GM21390 (cell line): ENCODE results near the gene DTNBP1.

ENCODE experiments used
- ATAC-seq: cut with Tn5 transposase; IDR thresholded peaks from one replicate; pipeline ENCODE4 v1.9.1; 2021; ENCODE audit not compliant: unreplicated experiment

The DTNBP1 gene

GRCh38 chr6:15626878-15627674 lies 35.8 kb downstream of the DTNBP1 start:
- no peak for ATAC-seq

GRCh38 chr6:15626160-15626559 lies 36.7 kb downstream of the DTNBP1 start:
- ATAC-seq = no peak

- ATAC-seq = no peak
These were observed 39.3 kb downstream of the DTNBP1 start for GRCh38 chr6:15623276-15624116.

GRCh38 chr6:15622045-15622740 lies 40.6 kb downstream of the DTNBP1 start:
- no peak for ATAC-seq

- ATAC-seq = peak; percentile 96
These were observed 41.4 kb downstream of the DTNBP1 start for GRCh38 chr6:15621203-15622044.

GRCh38 chr6:15620611-15621010 lies 42.2 kb downstream of the DTNBP1 start:
- no peak for ATAC-seq

- no peak for ATAC-seq
These were observed 43.5 kb downstream of the DTNBP1 start for GRCh38 chr6:15619330-15619729.

- ATAC-seq = no peak
These were observed 44.1 kb downstream of the DTNBP1 start for GRCh38 chr6:15618685-15619084.

- no peak for ATAC-seq
These were observed 46.6 kb downstream of the DTNBP1 start for GRCh38 chr6:15616261-15616660.

GRCh38 chr6:15615802-15616201 lies 47.0 kb downstream of the DTNBP1 start:
- peak; percentile 58 for ATAC-seq

- ATAC-seq = no peak
These were observed 48.6 kb downstream of the DTNBP1 start for GRCh38 chr6:15614277-15614676.

GRCh38 chr6:15608396-15608795 lies 54.4 kb downstream of the DTNBP1 start:
- no peak for ATAC-seq

- no peak for ATAC-seq
These were observed 55.2 kb downstream of the DTNBP1 start for GRCh38 chr6:15607603-15608002.

- ATAC-seq = no peak
These were observed 56.5 kb downstream of the DTNBP1 start for GRCh38 chr6:15606347-15606746.

GRCh38 chr6:15604843-15605242 lies 58.0 kb downstream of the DTNBP1 start:
- no peak for ATAC-seq

GRCh38 chr6:15602154-15602553 lies 60.7 kb downstream of the DTNBP1 start:
- ATAC-seq = no peak

- ATAC-seq = no peak
These were observed 64.5 kb downstream of the DTNBP1 start for GRCh38 chr6:15598273-15598798.

- ATAC-seq = no peak
These were observed 66.5 kb downstream of the DTNBP1 start for GRCh38 chr6:15596186-15596896.

- no peak for ATAC-seq
These were observed 67.2 kb downstream of the DTNBP1 start for GRCh38 chr6:15595461-15596173.
